GM23338 (cell line): ENCODE results near the gene SYNPO2.

Experiments used
- CREB1 ChIP-seq: fragments of 250-450 bp; sonication (Bioruptor Pico); IDR thresholded peaks from 2 replicates; pipeline ENCODE4 v1.5.0; 2020; ENCODE audit warnings: low read depth, mild to moderate bottlenecking, moderate library complexity
- CTCF ChIP-seq, 2 experiments: fragments of 200-600 bp in 1 of 2; sonication (generic) in 1 of 2; conservative IDR thresholded peaks; 2 replicates each; pipeline versions ENCODE4 v1.5.1 to v1.6.1; 2016 to 2017; ENCODE audit warnings: antibody characterized with exemption in 2 of 2, low read depth in 2 of 2, mild to moderate bottlenecking in 2 of 2, moderate library complexity in 1 of 2
- EZH2 ChIP-seq: fragments of 200-600 bp; sonication (generic); IDR thresholded peaks from one replicate; pipeline ENCODE4 v1.8.0; 2017; ENCODE audit warnings: antibody characterized with exemption, mild to moderate bottlenecking, low read depth; ENCODE audit not compliant: unreplicated experiment
- EZH2phosphoT487 ChIP-seq: fragments of 200-600 bp; sonication (generic); IDR thresholded peaks from one replicate; pipeline ENCODE4 v1.8.1; 2018; ENCODE audit warnings: antibody characterized with exemption; ENCODE audit not compliant: unreplicated experiment
- JUNB ChIP-seq: IDR thresholded peaks from one replicate; pipeline ENCODE4 v1.6.1; 2016; ENCODE audit warnings: antibody characterized with exemption; ENCODE audit not compliant: unreplicated experiment
- POLR2AphosphoS5 ChIP-seq: IDR thresholded peaks from 2 replicates; pipeline ENCODE4 v1.6.1; 2016; ENCODE audit warnings: antibody characterized with exemption, low read depth
- REST ChIP-seq: IDR thresholded peaks from one replicate; pipeline ENCODE4 v1.6.1; 2018; ENCODE audit warnings: antibody characterized with exemption; ENCODE audit not compliant: unreplicated experiment
- ZNF114 ChIP-seq: fragments of 250-450 bp; sonication (Bioruptor Pico); IDR thresholded peaks from 2 replicates; pipeline ENCODE4 v1.5.0; 2020; ENCODE audit warnings: mild to moderate bottlenecking, moderate library complexity
- ZNF331 ChIP-seq: fragments of 250-450 bp; sonication (Bioruptor Pico); IDR thresholded peaks from 2 replicates; pipeline ENCODE4 v1.5.0; 2020; ENCODE audit warnings: low read depth, mild to moderate bottlenecking, moderate library complexity

GRCh38 chr4:118968005-118968404 is 79.4 kb downstream of the SYNPO2 start:
- TF ChIP-seq CTCF (conservative IDR thresholded peaks at IDR 0.05; ENCODE audit: low read depth in 2 of 2) (no peak), POLR2AphosphoS5 (no peak), EZH2 (no peak), EZH2phosphoT487 (no peak), REST (no peak), JUNB (no peak), ZNF331 (CRISPR knock-in tag) (no peak), ZNF114 (CRISPR knock-in tag) (no peak), CREB1 (no peak)
